ENCODE results near the gene GTF2F1.
"Not testable (repeated sequence)": the region's sequence is repeated elsewhere in the genome, so short reads cannot be mapped to it uniquely, and the experiment has no call there.

The GTF2F1 gene

DNA sequence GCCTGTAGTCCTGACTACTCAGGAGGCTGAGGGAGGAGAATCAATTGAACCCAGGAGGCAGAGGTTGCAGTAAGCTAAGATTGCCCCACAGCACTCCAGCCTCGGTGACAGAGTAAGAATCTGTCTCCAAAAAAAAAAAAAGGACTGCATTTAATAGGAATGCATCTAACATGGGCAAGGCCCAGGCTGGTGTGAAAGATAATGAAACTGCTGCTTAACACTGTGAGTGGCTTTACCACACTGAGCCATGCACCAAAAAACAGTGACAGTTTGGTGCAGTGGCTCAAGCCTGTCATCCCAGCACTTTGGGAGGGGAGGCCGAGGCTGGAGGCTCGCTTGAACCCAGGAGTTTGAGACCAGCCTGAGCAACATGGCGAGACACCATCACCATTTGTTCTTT, 8.6 kb downstream of the GTF2F1 start:
- no peak for DNase-seq

DNA sequence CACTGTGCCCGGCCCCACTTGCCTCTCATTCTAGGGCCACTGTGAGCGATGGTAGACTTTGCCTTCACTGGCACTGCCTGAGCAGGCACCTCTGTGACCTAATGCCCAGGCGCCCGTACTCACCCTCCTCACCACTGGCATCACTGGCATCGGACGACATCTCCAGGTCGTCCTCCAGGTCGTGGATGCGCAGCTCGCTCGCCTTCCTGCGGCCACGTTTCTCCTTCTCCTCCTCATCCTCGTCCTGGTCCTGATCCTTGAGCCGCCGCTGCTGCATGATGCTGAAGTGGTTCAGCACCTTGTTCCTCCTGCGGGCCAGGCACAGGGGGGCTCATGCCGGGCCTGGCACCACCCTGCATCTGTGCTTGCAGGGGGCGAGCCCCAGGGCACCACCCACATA, 9.8 kb downstream of the GTF2F1 start:
- no peak for DNase-seq

DNA sequence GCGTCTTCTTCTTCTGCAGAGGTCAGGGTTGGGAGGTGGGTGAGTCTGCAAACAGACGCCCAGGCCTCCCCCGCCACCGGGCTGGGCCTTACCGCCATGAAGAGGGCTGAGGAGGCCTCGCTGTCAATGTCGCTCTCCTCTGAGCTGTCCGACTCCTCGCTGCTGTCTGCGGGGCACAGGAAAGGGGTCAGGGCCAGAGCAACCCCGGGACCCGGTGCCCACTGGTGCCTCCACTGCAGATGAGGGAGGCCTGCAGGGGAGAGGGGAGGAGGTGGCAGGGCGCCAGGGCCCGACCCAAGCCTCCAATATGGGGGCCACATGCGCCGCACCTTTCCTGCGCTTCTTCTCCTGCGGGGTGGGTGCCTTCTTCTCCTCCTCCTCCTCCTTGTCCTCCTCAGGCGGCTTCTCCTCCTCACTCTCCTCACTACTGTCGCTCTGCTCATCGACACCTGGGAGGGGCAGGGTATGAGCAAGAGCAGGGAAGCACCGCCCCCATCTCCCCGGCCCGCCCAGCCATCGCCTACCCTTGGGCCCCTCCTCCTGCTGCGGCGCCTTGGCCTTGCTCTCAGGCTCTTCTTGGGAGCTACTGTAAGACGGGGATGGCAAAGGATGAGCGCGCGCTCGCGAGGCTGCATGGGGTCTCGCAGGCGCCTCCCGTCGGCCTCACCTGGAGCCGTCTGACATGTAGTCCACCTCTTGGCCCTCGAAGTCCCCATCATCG, 11.8 kb downstream of the GTF2F1 start:
- DNase-seq = no peak

DNA sequence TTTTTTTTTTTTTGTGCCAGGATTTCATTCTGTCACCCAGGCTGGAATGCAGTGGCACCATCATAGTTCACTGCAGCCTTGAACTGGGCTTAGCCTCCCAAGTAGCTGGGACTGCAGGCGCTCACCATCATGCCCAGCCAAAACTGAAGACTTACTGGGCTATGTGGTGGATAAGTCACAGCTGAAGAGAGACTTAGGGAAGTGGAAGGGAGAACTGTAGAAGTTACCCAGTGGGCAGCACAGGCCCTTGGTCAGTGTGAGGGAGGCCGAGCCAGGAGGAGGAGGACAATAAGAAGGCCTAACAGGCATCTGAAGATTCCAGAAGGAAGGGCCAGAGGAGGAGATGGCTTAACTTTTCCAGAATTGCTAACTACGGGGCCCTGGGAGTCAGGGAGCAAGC, 13.2 kb downstream of the GTF2F1 start:
- no peak for DNase-seq

DNA sequence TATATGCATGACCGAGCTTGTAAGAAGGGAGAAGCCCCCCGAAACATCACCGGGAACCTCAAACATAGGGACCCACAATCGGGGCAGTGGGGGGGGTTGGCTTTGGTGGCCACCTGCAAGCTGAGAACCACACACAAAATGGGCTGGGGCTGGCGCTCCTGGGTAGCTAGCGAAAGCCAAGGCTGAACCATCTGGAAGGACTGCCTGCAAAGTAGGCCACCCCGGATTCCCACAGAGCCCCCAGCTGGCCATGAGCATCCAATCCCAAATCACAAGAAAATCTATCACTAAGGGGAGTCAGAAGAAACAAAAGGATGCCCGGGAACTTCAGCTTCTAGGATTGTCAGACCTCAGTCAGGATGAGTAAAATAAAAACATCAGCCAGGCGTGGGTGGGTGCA, 14.5 kb downstream of the GTF2F1 start:
- no peak for DNase-seq

DNA sequence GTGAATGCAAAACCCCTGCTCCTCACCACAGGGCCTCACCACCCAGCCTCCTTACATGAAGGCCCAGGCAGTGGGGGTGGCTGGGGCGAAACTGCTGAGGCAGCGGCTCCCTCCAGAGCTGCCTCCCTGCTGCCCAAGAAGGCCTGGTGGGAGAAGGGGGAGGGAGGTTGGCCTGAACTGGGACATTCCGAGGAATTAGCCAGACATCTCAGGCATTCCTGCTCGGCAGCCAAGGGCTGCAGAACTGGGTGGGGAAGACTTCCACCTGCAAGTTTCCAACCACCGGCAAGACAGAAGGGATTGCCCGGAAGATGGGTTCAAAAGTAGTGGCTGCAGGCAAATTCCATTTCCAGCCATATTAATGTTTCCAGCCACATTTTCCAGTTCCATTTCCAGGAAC, 14.9 kb downstream of the GTF2F1 start:
- DNase-seq = no peak

DNA sequence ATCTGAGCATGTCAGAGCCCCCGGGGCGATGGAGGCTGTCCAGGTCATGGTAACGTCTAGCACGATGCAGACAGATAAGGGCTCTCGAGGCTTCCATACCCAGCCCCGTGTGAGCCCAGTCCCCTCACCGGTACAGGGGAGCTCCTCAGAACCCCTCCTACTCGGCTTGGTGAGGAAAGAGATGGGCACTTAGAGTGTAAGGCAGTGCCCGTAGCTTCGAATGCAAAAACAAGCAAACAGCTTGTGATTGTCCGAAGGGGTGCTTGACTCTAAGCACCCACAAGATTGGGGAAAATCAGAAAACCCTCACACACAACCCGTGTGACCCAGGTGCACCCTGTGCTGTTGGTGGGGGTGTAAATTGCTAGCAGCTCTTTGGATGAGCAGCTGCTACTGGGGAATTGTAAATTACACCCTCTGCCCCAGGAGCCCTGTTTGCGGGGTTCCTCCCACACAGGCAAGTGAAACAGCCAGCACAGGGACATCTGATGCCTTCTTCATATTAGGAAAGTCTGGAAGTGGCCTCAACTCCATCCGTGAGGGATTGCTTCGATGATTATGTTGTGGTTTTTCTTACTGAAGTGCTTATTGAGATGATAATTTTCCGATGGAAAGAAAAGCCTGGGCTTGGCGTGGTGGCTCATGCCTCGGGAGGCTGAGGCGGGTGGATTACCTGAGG, 16.3 kb downstream of the GTF2F1 start:
- no peak for DNase-seq

DNA sequence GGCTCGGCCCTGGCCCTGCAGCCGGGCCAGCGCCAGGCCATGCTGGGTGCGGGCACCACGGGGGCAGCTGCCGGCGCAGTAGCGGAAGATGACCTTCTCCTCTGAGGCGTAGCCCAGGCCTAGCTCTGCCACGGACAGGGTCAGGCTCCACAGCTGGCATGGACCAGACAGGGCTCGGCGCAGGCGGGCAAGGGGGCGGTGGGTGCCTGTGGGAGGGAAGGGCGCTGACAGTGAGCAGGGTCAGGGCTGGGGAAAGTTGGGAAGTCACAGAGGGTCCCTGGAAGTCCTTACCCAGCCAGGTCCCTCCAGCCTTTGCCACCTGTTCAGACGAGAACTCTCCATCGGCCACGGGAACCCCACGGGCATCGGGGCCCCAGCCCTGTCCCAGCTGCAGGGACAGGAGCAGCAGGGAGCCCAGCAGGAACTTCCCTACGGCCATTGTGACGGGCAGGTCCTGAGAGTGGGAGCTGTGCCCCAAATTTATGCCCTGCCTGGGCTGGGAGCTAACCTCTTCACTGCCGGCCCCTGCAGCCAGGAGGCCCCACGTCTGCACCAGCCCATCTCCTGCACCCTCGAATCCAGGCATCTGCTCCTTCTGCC, 17.5 kb downstream of the GTF2F1 start, which contains the start of gene PSPN:
TSS of gene PSPN (minus strand) at position 523 of the 600 bp plus-strand sequence. CDS start at position 439, 84 bp downstream.
- no peak for DNase-seq

DNA sequence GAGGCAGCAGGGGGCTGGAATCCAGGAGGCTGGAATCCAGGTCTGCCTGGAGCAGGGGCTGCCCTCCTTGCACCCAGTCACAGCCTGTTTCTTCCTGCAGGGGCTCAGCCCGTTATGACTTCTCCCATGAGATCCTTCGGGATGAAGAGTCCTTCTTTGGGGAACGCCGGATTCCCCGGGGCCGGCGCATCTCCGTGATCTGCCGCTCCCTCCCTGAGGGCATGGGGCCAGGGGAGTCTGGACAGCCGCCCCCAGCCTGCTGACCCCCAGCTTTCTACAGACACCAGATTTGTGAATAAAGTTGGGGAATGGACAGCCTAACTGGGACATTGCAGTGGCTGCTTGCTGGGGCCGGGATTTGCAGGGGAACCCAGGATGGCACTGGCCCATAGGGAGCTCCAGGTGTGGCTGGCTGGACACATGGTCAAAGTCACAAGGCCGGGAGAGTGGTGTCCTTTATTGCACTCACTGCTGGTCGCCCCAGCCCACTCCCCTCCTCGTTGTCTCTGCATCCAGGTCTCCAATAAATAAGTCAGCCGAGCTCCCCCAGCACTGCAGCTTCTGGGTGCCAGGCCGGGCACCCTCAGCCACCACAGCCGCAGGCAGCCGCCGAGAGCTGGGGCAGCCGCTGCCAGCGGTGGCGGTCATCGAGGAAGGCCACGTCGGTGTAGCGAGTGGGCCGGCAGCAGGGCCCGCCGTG, 18.1 kb downstream of the GTF2F1 start:
- DNase-seq = no peak

DNA sequence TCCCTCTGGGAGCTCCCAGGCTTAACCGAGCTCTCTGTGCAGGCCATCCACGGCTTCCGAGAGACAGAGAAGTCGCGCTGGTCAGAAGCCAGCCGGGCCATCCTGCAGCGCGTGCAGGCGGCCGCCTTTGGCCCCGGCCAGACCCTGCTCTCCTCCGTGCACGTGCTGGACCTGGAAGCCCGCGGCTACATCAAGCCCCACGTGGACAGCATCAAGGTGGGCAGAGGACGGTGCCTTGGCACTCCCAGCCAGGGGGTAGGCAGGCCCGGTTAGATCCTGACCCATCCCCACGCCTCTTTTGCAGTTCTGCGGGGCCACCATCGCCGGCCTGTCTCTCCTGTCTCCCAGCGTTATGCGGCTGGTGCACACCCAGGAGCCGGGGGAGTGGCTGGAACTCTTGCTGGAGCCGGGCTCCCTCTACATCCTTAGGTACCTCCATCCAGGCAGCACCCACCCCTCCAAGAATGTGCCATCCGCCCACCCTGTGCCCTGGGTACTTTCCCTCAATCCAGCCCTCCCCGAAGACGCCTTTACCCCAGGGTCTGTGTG, 18.7 kb downstream of the GTF2F1 start:
- no peak for DNase-seq

DNA sequence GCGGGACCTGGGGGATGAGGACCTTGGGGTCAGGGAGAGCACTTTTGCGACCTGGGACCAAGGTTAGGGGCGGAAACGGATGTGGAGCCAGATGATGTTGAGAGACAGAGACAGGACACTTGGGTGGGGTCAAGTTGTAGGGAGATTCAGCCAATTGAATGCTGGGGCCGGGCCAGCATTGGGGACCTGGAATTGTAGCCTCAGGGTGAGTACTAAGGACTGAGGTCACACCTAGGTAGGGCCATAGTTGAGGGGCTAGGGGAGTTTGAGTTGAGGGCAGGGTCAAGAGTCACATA, 19.2 kb downstream of the GTF2F1 start:
- DNase-seq = no peak

DNA sequence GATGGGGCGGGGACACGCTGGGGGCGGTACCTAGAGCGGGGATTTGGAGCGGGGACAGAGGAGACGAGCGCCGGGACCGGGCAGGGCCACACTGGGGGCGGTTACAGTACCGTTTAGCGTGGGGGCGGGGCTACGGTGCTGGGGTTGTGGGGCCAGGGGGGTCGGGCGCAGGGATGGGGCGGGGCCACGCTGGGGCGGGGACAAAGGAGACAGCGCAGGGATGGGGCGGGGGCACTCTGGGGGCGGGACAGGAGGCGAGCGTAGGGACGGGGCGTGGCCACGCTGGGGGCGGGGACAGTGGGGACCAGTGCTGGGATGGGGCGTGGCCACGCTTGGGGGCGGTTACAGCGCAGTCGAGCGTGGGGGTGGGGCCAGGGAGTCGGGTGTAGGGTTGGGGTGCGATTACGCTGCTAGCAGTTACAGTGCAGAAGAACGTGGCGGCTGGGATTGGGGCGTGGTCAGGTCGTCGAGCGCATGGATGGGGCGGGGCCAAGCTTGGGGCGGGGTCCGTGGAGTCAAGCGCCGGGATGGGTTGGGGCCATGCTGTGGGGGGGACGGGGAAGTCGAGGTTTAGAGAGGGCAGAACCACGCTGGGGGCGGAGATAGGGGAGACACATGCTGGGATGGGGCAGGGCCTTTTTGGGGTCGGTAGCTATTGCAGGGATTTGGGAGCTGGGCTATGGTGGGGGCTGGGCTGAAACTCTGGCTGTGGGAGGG, 19.7 kb downstream of the GTF2F1 start:
- DNase-seq = peak; percentile 98 to 99 (median 98)

DNA sequence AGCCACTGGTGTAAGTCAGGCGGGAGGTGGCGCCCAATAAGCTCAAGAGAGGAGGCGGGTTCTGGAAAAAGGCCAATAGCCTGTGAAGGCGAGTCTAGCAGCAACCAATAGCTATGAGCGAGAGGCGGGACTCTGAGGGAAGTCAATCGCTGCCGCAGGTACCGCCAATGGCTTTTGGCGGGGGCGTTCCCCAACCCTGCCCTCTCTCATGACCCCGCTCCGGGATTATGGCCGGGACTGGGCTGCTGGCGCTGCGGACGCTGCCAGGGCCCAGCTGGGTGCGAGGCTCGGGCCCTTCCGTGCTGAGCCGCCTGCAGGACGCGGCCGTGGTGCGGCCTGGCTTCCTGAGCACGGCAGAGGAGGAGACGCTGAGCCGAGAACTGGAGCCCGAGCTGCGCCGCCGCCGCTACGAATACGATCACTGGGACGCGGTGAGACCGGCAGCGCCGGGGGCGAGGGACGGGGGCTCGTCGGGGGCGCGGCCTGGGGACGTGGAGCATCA, 20.3 kb downstream of the GTF2F1 start, which contains the start of gene ALKBH7:
TSS of gene ALKBH7 (plus strand) at position 201 of the 502 bp plus-strand sequence. CDS start at position 228, 27 bp downstream.
- peak; percentile 93 to 99 (median 97) for DNase-seq

DNA sequence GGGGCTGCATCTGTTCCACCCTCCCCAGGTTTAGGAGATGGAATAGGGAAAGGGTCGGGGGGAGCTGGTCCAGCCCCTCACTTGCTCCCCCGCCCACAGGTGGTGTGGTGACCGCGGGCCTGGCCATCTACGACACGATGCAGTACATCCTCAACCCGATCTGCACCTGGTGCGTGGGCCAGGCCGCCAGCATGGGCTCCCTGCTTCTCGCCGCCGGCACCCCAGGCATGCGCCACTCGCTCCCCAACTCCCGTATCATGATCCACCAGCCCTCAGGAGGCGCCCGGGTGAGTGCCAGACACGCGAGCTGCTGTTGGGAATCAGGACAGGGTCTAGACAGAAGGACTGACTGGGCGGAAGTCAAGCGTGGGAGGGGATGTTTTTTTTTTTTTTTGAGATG, 28.6 kb downstream of the GTF2F1 start:
- no peak for DNase-seq

DNA sequence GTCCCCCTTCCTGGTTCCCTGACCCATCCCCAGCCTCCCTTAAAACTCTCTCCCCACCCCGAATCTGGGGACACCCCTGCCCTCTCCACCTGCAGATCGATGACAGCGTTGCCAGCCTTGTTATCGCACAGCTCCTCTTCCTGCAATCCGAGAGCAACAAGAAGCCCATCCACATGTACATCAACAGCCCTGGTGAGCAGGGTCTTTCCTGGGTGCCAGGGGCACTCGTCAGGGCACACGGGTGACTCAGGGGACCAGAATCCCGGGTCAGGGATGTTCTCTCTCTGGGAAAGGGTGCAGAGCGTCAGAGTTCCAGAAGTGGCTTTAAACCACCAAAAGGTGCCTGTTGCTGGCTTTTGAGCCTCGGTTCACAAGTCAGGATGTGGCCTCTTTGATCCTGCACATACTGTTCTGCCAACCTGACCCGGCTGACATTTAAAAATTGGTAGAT, 30.6 kb downstream of the GTF2F1 start:
- DNase-seq = peak in 2 of 5 donors; percentile 44 to 58

DNA sequence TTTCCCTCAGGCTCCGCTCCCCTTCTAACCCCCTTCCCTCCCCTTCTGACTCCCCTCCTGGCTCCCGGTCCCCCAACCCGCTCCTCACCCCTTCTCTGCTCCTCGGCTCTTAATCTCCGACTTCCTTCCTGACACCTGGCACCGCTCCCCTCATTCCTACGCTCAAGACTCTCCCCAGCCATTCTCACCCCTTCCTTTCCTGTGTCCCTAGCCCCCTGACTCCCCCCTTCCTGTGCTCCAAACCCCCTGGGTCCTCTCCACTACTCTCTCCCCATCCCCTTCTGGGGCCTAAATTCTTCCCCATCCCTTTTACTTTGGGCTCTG, 31.0 kb downstream of the GTF2F1 start:
- DNase-seq = no peak

DNA sequence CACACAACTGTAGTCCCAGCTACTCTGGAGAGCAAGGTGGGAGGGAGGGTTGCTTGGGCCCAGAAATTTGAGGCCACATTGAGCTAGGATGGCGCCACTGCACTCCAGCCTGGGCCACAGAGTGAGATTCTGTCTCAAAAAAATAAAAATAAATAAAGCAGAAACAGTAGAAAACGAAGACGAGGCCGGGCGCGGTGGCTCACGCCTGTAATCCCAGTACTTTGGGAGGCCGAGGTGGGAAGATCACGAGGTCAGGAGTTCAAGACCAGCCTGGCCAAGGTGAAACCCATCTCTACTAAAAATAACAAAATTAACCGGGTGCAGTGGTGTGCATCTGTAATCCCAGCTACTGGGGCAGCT, 32.1 kb downstream of the GTF2F1 start:
- not testable (repeated sequence) for DNase-seq

DNA sequence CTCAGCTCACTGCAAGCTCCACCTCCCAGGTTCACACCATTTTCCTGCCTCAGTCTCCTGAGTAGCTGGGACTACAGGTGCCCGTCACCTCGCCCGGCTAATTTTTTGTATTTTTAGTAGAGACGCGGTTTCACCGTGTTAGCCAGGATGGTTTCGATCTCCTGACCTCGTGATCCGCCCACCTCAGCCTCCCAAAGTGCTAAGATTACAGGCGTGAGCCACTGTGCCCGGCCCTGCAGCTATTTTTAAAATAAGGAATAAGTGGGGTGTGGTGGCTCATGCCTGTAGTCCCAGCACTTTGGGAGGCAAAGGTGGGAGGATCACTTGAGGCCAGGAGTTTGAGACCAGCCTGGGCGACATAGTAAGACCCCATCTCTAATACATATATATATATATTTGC, 32.5 kb downstream of the GTF2F1 start:
- DNase-seq = not testable (repeated sequence)

DNA sequence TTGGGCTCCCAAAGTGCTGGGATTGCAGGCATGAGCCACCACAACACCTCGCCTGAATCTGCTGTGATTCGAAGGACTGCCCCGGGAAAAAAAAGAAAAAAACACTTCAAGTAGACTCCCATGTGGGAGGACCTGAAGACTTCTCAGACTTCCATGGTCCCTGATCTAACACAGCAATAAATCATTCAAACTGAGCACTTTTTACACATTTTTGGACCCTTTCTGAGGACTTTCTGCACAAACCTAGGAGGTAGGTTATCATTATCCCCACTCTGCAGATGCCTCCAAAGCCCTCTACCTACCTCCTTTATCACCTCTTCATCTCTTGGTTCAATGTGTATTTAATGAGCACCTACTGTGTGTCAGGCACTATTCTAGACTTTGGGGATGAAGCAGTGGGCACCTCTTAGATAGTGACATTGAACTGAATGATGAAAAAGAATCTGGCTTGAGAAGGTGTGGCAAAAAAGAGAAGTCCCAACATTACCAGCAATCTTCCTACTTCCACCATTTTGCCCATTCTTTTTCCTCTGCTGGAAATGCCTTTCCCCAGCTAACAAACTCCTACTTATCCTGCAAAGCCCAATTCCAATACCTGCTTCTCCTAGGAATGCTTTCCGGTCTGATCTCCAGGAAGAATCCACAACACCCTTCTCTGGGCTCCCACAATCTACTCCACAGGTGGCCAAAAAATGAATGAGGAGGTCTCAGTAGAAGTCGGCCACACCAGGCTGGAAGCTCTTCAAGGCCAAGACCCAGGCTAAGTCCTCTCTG, 33.2 kb downstream of the GTF2F1 start:
- DNase-seq = no peak

DNA sequence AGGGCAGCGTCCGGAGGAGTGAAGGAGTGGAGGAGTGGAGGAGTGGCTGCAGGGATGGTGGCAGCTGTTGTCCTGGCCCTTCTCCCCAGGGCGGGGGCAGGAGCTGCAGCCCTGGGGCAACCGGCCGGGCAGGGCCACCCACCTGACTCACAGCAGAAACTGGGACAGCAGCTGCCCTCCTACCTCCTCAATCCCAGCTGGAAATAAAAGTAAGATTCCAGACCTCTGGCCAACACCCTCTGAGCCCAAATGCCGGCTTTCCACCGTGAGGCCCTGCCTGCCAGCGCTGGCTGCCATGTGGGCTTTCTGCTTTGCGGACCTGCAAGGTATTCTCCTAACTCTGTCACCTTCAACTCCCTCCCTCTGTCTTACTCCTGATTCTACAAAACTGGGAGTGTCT, 35.0 kb downstream of the GTF2F1 start:
- DNase-seq = no peak

DNA sequence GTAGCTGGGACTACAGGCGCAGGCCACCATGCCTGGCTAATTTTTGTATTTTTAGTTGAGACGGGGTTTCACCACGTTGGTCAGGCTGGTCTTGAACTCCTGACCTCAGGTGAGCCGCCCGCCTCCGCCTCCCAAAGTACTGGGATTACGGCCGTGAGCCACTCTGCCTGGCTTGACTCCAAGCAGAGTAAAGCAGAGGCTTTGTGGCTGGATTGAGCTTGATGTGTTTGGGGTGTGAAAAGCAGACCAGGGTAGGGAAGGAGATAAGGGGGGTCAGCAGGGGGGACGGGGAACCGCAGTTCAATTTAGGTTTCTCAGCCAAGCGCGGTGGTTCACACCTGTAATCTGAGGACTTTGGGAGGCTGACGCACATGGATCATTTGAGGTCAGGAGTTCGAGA, 35.8 kb downstream of the GTF2F1 start:
- DNase-seq = no peak

Data from T-helper 1 cell (primary cell).